ENCODE data around the gene TMEM131.
A peak's percentile ranks its signal among the peaks of the same experiment; 100 is the strongest.

The TMEM131 gene

DNA sequence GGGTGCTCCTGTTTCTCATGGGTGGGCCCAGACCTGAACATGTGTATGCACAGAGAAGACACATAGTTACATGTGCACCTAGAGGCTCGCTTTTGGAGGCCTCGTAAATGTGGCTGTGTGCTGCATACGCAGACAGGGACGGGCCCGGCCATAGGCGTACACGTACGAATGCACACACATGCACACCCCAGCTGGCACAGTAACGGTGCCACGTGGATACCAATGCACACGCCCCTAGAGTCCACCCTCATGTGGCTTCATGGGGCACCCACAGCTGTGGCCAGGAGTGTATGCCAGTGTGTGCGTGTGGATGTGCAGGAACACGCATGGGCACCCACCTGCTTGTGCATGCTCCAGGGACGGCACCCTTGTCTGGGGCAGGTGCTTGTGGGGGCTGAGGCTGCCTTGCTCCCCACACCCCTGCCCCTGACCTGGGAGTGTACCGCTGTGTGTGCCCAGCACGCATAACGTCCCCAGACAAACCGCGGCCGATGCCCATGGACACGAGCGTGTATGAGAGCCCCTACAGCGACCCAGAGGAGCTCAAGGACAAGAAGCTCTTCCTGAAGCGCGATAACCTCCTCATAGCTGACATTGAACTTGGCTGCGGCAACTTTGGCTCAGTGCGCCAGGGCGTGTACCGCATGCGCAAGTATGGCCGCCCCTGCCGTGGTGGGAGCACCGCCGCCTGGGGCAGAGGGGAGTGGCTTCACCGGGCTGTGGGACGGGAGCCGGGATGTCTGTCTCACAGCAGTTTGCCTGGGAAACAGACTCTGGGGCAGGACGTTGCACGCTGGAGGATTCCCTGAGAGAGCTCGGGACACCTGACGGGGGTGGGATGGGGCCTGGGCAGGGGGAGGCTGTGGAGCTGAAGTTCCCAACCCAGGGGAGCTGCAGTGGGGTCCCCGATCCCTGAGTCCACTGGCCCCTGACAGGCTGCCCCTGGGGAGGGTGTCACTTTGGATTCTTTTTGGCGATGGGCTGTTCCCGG lies 261.4 kb downstream of the TMEM131 start:
- no peak for DNase-seq

DNA sequence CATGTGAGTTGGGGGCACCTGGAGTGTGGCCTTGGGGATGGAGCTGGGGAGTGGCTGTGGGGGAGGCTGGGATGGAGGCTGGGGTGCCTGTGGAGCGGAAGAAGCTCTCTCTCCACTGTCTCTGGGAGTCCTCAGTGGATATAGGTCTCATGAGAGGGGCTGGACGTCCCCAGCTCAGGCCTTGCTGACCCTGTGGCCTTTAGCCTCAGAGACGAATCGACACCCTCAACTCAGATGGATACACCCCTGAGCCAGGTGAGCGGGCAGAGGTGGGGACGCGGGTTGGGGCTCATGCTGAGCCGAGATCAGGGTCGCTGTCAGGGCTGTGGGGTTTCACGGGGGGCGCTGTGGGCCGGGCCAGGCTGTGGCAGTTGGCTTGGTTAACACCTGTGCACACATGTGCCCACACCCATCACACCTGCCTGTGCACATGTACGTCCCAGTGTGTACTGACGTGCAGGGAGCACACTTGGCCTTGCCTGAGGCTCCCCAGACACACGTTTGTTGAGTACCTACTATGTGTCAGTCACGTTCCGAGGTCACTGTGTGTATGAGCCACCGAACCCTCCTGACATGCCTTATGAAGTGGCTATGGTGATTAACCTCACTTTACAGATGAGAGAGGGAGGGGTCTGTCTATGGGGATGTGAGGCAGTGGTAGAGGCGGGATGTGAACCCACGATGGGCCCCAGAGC lies 262.3 kb downstream of the TMEM131 start:
- DNase-seq: no peak

DNA sequence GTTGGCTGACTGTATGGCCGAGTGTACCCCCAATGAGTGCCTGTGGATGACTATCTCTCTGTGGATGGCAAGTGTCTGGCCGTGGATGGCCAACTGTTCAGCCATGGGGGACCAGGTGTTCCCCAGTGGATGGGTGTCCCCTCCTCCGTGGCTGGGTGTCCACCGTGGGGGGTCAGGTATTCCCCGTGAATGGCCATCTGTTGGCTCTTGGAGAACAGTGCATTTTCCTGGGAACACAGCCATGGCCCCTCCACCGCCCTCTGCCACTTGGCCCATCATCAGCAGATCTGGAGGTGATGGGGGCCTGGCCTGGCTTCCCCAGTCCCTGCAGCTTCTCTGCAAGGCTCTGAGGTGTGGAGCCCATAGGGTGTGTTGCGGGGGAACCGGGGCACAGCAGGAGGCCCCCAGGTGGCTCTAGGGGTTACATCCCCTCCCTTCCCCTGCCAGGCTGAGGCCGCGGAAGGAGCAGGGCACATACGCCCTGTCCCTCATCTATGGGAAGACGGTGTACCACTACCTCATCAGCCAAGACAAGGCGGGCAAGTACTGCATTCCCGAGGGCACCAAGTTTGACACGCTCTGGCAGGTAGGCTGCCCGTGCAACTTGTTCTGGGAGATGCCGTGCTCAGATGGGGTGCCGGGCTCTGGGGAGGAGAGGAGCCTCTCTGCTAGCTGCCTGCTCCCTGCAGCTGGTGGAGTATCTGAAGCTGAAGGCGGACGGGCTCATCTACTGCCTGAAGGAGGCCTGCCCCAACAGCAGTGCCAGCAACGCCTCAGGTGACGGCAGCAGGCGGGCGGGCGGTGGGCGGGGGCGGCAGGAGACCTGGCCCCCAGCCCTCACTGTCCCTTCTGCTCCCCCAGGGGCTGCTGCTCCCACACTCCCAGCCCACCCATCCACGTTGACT lies 263.1 kb downstream of the TMEM131 start:
- no peak for DNase-seq

DNA sequence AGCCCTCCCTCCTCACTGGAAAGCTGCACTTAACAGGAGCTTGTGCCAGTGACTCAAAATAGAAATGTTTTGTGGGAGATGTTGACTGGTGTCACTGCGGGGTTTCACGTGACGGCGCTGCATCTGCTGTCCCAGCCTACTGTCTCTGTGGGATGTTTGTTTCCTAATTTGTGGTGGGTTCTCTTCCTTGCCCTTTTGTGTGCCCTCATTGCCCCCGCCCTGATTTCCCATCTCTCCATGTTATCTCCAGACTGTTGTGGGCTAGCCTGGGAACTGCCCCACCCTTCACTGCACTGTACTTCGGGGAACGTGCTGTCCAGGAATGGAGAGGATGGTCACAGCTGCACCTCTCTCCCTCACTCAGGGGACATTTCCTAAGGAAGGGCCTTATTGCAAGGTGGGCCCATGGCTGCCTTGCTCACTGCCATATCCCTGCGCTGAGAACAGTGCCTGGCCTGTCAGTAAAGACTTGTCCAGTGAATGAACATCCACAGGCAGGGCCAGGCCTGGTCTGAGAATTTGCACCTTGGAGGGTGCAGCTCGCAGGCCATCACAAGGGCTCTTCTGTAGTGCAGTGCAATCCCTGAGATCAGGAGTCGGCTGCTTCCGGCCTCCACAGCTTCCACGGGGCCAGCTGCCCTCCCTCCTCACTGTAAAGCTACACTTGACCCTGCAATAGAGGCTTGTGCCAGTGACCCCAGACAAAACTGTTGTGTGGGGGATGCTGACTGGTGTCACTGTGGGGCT lies 264.3 kb downstream of the TMEM131 start:
- DNase-seq: no peak

DNA sequence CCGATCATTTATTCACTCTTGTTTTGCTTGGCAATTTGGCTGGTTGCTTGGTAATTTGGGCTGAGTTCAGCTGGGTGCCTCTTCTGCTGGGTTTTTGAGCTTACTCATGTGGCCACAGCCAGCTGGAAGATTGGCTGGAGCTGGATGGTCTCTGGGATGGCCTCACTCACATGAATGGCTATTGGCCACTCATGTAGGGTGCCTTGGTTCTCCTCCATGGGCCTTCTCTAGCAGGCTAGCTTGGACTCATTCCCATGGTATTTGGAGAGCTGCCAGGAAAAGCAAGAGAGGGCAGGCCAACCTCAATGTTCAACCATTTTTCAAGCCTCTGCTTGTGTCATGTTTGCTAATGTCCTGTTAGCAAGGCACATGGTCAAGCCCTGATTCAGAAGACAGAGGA lies 265.5 kb downstream of the TMEM131 start:
- no peak for DNase-seq

DNA sequence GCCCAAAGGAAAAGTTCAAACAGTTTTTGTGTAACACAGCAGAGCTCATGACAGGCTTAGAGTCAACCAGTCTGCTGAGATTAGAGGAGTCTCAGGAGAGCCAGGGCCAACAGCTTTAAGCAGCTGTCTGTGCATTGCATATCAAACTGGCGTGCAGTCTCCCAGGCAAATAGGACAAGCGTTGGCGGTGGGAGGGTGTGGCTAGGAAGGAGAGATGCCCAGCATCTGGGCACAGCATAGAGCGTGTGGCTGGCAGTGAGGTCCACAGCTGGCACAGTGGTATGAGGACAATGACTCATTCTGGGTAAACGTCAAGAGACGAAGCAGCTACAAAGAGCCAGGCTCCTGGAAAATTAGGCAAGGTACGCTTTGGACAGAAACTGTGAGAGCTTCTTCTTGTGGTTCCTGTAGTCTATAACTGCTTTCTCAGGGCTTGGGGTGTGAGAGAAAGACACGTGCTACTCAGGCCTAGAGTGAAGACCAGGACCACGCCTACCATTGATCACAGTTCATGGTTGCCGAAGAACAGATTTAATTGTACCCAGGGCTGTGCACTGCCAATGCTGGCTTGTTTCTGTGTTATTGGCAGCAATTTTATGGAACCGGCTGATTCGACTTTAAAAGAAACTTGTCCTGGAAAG lies 267.5 kb downstream of the TMEM131 start:
- DNase-seq: peak in 1 of 2 experiments; percentile 56

DNA sequence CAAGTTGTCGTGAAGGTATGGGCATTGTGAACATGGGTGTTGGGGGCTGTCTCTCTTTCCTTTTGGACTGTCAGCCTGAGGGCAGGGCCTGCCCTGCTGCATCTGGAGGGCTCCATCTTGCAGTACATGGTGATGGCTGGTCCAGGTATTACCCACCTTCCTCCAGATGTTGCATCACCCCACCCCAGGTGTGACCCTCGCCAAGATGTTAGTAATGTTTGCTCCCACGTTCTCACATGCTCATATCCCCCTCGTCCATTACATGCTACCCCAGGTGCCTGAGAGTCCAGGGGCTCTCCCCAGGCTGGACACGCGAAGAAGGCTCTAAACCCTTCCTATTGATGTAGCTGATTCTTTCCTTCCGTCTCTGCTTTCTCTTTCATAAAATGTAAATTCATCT lies 268.5 kb downstream of the TMEM131 start:
- no peak for DNase-seq

DNA sequence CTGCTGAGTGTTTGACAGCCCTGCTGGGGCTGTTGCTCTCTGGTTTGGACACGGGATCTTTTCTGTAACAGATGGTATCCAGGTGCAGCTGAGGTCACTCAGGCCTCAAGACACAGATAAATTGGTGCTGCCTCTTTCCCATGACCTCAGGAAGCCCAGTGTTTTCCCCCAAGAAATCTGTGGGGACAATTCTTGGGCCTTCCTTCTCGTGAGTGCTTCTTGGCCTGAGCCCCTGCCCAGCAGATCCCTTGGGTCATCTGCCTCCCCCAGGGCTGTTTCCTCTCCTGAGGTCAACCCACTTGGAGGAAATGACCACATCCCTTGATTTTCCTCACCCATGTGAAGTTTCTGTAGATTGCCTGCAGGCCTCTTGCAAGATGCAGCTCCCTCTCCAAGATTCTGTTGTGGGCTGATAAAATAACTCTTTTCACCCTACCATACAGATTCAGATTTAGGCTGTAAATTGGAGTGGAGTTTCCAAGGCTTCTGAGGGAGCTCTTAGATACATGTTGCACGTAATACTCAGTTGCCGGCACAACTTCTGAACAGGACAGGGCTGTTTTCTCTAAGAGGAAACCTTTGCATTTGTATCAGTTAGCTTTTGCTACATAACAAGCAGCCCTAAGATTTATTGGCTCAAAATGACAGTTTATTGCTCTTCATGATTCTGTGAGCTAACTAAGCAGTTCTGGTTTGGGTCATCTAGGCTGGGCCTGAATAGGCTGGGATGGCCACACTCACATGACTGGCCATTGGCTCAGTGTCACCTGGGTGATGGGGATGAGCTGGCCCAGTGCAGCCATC lies 269.3 kb downstream of the TMEM131 start:
- DNase-seq: peak in 1 of 2 experiments; percentile 10

DNA sequence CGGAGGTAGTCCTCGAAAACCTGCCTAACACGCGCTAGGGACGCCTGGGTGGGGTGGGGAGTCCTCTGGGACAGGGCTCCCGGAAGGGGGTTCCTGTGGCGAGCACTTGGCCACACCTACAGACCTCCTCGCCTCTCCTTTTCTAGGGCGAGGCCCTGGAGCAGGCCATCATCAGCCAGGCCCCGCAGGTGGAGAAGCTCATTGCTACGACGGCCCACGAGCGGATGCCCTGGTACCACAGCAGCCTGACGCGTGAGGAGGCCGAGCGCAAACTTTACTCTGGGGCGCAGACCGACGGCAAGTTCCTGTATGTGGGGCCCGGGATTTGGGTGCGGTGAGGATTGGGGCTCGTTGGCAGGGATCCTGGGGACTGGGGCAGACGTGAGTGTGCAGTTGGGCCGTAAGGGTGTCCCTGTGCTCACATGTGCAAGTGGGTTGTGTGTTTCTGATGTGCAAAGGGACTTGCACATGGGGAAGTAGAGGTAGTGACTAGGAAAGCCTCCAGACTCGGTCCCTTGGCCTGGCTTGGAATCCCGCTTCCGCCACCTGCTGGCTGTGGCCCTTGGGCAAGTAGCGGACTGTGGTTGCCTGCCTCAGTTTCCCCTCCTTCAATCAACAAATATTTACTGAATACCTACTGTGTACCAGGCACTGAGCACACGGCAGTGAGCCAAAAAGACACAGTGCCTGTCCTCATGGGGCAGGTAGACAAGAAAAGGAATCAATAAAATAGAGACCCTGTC lies 270.6 kb downstream of the TMEM131 start:
- no peak for DNase-seq

DNA sequence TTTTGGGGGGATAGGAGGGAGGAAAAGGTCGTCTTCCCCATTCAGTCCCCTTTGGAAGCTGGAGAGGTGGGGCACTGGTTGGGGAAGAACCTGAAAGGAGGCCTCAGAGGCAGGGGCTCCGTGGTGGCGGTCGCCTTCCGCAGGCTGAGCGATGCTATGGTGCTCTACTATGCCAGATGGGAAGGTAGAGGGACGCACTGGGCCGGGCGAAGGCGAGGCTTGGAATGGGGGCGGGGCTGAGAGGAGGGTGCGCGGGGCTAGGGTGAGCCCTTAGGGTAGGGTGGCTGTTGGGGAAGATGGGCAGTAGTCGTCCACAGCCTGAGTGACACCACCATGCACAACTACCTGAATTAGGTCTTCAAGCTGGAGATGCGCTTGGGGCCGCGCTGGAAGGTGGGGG lies 271.2 kb downstream of the TMEM131 start:
- no peak for DNase-seq

DNA sequence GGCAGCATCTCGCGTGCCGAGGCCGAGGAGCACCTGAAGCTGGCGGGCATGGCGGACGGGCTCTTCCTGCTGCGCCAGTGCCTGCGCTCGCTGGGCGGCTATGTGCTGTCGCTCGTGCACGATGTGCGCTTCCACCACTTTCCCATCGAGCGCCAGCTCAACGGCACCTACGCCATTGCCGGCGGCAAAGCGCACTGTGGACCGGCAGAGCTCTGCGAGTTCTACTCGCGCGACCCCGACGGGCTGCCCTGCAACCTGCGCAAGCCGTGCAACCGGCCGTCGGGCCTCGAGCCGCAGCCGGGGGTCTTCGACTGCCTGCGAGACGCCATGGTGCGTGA lies 271.7 kb downstream of the TMEM131 start:
- no peak for DNase-seq

DNA sequence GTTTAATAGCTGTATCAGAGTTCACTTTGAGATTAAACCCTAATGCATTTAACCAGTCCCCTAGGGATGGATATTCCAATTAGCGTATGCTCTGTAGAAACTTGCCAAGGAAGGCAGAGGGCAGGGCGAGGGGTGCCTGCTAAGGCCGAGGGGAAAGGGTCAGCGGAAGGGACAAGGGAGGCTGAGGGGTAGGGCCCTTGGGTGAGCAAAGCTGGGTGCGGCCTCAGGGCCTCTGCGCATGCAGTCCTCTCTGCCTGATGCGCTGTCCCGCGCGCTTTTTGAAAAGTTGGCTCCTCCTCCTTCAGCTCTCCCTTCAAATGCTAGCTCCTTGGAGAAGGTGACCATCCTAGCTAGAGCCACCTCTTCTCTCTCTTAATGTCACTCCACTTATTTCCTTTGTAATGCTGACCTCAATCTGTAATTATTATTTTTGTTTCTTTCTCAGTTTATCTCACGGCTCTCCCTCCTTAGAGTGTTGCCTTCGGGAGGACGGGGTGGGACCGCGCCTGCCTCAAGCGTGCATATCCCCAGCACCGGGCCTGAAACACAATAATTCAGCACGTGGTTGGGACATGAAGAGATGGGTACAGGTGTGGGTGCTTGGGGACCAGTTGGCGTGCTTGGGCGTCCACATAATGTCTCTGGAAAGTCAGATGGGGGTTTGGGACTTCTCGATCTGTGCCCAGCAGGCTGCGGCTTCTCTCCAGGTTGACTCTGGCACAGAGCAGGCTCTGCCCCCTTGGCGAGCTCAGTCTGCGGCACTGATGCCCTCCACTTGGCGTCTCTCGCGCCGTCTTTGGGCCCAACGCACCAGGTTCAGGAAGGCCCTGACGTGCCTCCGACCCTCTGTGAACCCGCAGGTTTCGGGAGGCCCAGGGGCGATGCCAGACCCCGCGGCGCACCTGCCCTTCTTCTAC lies 272.3 kb downstream of the TMEM131 start:
- no peak for DNase-seq

DNA sequence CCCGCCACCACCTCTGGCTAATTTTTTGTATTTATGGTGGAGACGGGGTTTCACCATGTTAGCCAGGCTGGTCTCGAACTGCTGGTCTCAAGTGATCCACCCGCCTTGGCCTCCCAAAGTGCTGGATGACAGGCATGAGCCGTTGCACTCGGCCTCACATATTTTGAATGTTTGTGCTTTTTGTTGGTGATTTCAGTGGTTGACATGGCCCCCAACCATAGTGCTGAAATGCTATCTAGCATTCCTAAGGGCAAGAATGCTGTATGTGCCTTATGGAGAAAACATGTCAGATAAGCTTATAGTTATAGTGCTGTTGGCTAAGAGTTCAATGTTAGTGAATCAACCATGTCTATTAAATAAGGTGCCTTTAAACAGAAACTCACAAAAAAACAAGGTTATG lies 273.5 kb downstream of the TMEM131 start:
- DNase-seq: no peak

DNA sequence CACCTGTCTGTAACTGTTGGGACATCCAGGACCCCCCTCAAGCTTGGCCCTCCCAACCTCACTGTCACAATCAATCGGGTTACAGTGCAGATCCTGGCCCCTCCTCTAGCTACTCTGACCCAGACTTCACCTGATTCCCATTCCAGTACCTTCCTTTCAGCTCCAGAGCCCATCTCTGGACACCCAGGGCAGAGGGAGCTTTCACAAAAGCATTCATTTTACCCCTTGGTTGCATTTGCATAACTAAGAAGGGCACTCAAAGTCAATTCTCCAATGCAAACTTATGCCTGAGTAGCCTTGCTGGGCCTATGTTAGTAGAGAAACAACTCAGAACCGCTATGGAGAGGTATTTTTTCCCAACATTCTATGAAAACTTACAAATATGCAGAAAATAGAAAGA lies 275.0 kb downstream of the TMEM131 start:
- no peak for DNase-seq

DNA sequence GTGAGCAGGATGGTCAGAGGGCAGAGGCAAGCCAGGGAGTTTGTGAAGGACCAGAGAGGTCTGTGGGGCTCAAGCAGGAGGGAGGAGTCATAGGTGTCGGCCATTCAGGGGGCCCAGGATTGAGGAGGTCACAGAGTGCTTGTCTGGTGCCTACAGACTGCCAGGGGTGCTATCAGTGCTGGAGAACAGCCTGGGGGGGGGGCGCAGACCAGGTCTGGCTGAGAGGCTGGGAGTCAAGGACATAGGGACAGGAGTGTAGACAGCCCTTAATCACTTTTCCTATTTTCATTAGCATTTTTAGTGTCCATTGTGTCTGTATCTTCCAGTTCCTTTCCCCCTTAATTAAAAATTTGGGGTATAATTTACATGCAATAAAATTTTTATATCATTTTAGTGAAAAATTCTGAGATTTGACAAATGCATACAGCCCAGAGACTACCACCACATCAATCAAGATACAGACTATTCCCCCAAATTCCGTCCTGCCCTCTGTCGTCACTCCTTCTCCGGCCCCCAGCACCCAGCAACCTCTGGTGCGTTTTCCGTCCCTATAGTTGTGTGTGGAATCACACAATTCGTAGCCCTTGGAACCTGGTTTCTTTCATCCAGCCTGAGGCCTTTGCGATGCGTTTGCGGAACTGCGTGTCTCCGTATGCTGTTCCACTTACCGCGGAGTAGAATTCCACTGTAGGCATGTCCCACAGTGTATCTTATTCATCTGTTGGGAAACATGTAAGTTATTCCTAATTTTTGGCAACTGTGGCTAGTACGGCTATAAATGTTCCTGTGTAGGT lies 276.2 kb downstream of the TMEM131 start:
- no peak for DNase-seq

DNA sequence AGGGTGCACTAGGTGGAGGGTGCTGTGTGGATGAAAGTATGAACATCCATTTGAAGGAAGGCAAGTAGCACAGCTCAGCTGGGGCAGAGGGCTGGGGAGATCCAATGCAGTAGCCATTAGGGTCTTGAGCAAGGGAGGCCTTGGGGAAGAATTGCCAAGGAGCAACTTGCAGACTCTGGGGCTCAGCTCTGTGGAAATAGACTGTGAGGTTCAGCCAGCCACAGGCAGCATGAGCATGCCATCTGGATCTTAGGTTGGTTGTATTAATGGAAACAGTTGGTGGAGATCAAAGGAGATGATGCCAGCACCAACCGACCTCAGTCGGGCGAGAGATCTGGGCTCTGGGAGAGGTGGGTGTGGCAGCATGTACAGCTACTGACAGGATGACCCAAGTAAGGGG lies 276.8 kb downstream of the TMEM131 start:
- no peak for DNase-seq

DNA sequence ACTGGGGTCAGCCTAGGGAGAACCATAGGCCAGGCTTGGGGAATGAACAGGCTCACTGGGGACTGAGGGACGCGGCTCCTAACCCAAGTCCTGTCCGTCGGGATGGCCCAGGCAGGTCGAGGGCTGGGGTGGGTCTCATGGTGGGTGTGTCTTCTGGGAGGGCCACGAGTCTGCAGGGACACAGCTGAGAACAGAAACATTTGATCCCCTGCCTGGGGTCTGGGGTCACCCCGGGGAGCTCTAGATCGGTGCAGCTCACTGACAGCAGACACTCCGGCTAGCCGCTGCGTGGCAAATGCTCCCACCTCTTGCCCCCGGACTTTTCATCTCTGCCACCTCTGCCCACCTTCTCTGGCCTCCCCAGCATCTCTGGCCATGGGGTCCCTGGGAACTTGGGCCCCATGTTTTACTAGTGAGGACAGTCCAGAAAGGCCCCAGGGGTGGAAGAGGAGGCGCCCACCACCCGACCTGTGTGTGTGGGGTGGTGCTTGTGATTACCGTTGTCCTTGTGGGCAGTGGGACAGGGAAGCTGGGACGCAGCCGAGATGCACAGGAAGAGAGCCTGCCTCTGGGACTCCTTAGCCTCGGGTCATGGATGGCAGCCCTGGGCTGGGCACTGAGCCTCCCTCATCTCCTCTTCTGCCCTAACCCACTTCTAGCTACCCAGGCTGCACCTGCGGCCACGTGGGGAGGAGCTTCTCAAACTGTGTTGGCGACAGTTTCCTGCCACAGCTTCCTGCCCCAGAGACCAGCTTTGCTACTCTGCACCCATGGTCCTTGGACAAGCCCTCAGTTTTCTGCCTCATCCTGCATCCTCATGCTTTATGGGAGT lies 277.5 kb downstream of the TMEM131 start:
- DNase-seq: no peak

Data from NCI-H524 (cell line).